GM18508 (cell line): ENCODE data around the gene NCKAP5.
A peak's percentile ranks its signal among the peaks of the same experiment; 100 is the strongest.

Experiments used
- ATAC-seq: cut with Tn5 transposase; IDR thresholded peaks from one replicate; pipeline ENCODE4 v1.9.1; 2021; ENCODE audit warnings: moderate number of reproducible peaks; ENCODE audit not compliant: insufficient read depth, unreplicated experiment

The NCKAP5 gene

DNA sequence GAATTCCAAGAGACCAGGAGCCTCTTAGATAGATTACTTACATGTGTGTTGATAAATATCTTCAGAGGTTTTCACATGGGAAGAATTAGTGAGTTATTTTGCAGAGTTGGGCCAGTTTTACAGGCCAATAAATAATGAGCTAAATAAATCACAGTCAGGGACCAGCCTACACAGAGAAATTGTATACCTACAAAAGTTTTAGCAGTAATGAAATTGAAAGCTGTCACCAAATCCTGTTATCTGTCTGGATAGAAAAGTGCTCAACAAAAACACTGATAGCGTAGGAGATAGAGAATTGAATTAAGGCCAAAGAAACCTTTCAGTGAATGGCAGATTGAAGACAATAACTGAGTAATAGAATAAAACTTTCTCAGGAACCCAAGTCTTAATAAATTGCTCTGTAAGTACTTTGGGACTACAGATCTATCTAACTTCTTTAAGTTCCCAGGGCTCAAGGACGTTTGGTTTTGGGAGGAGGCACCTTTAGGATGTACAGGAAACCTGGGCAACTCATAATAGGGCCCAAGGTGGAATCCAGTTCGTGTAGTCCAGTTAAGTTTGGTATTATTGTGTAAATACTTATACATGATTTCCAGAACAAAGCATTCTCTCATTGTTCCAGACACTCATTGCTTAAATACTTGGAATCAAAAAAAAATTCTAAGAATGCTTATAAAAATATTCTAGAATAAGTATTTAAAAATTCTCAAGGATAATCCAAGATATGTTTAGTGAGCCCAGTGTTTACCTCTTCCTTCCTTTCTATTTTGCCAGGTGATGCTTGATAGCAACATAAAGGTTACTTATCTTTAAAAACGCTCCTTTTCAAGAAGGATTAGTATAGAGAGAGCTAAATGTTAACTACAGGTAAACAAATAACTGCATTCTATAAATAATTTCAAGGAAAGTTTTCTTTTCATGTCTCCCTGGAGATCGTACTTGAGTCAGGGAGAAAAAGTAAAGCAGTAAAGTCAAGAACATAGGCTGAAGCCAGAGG, 134.5 kb downstream of the NCKAP5 start:
- no peak for ATAC-seq

DNA sequence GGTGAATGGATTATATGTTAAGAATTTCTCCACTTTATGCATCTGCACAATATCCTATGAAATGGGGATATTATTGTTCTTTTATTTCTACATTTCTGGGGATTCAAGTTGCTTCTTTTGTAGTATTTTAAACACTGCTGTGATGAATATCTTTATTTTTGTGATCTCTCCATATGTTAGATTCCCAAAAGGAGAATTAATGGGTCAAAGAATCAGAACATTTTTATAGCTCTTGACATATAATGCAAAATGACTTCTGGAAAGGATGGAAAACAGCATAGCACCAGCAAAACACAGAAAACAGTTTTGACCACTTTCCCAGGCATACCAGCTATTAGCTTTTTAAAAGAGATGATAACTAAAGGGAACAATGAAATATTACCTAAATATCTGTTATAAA, 135.5 kb downstream of the NCKAP5 start:
- no peak for ATAC-seq

DNA sequence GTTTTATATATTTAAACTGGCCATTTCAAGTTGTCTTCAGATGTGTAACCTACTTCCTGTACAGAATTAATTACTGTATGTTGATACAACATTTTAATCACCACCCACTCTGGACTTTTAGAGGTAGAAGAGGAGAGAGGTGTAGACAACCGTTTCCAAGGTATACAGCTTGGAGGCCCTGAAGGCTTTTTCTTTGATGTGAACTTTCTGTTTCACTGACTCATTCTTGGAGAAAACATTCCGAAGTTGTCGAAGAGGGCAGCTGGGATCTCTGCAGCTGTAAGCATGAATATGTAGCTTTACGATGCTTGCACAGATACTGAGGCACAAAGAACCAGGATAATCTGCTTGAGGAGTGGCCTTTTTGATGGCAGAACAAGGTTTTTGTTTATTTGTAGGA, 137.0 kb downstream of the NCKAP5 start:
- no peak for ATAC-seq

DNA sequence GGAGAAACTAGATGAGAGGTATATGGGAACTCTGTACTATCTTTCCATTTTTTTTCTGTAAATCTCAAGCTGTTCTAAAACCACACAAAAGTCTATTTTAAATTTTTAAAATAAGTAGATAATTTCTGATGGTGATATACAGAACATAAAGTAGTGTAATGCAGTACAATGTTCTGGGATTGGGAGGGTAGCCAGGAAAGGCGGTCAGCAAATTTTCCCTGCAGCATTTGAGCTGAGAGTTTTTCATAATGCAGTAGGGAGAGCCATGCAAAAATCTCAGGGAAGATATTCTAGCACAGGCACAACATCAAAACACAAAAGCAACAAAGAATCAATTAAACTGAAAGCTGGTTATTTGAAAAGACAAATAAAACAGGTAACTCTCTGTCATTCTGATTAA, 141.5 kb downstream of the NCKAP5 start:
- no peak for ATAC-seq

DNA sequence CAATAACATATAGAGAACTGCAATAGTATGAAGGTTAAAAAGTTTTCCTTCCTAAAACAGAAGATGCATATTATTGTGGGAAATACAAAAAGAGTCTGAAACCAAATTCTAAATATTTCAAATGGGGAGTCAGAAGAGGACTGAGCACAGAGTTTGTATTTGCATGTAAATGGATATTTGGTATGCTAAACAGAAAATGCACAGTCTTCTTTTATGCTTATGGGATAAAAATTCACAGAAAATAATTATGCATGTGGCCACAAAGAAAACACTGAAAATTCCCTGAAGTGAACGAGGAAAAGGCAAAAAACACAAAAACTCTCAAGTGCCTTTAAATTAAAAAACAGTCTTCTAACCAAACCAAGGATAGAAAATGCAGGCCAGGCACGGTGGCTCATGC, 142.7 kb downstream of the NCKAP5 start:
- no peak for ATAC-seq

DNA sequence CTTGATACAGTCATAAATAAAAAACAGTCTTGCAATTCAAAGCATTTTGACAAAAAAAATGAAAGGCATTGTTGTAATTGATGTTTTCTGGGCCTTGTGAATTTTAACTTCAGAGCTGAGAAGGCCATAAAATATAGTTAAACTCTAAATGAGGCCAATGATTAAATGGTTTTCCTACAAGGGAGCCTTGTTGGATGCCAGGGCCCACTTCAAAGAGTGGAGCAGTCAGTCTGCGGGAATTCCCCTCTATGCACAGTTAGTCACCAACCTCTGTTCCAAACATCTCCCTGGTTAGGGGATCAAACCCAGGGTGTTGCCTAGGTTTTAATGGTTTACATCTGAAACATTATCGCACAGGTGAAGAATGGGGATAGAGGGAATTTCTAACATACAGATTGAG, 143.4 kb downstream of the NCKAP5 start:
- ATAC-seq: no peak

DNA sequence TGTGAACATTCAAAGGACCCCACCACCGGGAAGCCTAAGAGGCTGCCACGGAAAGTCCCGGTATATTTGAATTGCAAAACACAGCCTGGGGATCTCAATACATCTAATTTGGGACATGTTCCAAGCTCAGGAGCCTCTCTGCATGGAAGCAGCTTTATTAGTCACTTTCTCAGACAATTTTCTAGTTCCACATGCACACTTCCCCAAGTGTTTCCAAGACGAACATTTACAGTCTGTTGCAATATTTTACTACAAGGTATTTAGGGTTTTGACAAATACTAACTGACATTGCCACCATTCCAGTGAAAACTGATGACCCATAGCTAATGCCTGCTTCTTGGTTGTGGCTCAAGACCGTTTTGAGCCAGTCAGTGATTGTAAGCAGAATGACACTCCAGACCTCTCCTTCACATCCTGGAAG, 145.3 kb downstream of the NCKAP5 start:
- ATAC-seq: no peak

DNA sequence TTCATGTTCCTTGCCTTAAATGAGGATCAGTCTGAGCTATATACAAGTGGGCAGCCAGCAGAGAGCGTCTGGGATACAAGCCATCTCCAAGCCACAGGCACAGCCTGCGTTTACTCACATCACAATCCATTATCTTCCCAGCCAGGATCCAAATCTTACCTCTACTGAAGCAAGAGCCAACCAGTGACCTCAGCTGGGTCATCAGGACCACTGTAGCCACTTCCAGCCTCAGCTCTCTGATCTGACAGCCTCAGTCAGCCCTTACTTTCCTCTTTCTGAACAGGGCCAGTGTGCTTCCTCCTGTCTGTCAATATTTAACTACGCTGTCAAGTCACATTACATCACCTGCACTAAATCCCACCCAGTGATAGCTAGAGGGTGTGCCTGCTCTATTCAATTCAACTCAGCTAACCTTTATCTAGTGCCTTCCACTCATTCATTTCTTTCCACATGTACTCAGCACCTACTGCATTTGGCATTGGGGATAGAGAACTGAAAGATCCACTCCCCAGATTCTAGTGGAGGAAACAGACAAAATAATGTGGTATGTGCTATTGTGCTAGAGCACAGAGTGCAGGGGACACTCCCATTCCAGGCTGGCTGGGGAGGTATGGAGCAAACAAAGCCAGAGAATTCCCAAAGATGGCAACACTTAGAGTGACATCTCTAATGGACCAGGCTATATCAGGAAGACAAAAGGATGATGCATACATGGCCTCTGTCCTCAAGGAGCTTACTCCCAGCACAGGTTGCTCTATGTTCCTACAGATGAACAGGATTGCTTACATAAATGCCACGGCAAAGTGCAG, 146.5 kb downstream of the NCKAP5 start:
- ATAC-seq: peak; percentile 95

DNA sequence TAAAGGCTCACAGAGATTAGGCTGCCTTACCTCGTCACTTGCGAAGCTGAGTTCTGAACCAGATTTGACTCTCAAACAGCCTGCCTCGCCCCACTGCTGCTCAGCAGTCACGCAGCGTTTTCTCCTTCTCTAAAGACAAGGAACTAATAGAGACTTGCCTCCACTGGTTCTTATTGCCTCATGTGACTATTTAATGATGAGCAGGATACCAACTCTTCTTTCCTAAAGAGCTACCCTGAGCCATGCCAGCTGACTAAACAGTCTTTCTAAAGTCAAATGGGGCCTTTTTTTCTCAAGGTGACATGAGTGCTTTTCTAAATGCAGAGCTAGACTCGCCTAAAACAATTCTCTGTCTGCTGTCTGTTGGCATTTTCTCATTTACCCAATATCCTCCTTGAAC, 147.5 kb downstream of the NCKAP5 start:
- no peak for ATAC-seq

DNA sequence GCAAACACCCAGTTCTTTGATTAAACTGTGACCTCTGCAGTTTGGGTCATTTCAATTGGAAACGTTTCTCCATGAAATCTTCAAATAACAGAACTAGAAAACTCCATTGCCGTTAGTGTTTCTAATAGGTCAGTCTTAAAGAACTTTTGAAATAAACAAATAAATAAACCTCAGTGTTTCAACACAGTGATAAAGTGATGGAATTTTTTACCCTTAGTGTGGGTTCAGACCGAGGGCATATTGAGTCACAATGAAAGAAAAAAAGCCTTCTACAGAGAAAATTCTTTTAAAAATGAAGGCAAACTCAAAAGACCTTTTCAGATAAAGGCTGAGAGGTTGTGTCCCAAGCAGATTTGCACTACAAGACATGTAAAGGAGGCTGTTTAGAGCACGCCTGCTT, 149.6 kb downstream of the NCKAP5 start:
- no peak for ATAC-seq

DNA sequence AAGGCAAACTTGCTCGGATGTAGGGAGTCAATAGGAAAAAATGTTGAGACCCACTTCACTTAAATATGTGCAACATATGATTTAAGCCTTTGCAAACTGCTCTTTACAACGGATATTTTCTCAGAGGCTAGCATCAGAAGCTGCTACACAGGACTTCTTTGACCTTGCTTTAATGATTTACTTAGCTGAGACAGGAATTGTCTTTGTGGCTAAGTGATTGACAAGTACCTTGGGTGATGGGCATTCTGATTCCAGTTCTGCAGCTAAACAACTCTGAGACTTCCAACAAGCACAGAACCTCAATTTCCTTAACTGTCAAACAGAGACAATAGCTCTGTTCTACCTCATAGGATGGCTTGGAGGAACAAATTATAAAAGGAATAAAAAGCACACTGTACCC, 150.2 kb downstream of the NCKAP5 start:
- peak; percentile 44 for ATAC-seq

DNA sequence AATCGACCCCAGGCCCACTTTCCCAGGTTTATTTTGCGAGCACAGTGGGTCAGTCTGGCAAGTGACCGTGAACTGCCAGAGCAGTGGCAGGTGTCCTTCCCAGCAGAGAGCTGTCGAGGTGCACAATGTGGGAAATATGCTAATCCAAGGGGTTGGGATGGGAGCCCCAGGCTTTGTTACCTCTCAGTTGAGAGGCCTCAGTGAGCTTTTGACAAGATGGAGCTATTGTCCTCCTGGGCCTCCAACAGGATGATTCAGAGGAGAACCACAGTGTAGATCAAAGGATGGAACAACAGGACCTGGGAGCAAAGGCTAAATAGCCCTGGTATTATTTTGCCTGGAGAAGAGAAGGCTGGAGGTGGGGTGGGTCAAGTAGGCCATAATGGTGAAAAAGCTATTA, 150.8 kb downstream of the NCKAP5 start:
- no peak for ATAC-seq

DNA sequence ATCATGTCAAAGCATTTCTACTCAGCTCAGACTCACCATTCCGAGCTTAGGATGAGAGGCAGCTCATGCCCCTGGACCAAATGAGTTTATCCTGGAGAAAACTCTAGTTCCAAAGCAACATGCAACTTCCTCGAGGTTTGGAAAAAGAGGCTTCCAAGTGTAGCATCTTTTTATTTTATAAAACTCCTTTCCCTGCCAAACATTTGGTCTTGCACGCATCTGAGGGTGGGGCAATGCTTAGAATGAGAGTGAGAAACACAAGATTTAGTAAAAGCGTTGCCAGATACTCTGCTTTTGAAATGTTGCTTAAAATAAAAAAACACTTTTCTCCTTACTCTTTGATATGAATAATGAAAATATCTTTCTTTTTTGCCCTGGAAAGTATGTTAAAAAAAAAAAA, 151.5 kb downstream of the NCKAP5 start:
- ATAC-seq: no peak

DNA sequence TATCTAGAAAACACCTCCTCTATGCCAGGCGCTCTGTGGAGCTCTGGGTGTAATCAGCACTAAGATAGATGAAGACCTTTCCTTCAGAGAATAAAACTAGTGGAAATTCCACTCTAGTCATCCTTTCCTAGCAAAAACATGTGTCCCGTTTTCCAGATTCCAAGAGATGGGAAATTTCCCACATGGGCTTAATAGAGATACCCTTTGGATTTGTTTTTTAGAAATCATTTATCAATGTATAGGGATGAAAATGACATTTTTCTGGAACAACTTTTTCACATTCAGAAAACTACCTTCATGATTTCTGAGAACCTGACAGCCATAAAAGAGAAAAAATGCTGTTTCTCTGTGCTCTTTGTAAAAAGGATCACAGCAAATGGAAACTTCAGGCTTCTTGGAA, 152.1 kb downstream of the NCKAP5 start:
- ATAC-seq: no peak

DNA sequence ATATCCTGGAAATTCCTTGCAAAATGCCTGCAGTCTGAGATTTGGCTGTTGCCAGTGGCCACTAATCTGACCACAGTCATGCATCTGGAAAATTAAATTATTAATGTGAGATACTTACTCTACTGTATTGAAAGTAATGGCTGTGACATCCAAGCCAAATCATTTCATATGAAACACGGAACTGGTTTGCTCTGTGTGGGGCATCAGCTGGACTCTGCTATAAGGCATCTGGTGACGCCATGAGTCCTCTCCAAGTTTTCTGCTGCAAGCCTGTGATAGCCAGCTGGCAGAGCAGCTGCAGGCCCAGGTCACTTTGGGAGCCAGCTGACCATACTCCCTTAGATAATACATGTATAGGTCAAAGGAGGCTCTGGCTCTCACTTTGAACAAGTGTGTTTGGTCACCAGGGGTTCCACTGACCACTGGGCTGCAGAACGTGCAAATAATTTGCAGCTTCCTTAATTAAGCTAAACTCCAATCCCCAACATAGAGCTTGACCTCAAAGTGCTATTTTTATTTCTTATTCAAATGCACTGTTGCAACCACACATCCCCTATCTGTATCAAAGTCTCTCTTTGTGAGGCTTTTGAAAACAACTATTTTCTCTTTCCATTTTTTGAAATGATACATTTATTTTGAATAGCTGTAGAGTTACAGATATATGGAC, 152.9 kb downstream of the NCKAP5 start:
- ATAC-seq: no peak

DNA sequence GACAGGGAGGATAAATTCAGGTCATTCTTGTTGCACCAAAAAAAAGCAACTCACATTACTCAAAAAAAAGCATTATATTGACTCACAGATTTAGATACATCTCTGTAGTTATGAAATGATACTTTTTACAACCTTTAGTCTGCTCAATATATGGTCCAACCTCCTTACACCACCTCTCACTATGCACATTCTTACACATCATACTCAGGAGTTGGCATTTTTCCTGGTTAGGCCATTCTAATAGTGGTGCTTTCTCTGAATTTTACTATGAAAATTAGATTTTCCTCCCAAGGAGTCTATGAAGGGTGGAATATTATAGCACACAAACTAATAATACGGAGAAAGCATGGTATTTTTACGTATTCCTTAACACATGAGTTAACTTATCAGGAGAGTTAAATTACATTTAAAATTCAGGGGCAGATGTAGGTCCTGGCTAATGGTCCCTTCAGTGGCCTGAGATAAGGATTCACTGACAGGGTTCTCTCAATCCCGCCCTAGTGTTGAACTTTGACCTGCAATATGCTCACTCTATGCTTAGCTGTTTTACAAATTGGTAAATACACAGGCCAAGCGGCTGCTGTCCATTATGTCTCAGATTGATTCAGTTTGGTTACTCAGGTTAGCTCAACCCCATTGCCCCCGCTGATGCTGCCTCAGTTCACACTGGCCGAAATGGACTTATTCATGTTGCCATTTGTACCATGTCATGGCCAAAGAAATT, 153.6 kb downstream of the NCKAP5 start:
- no peak for ATAC-seq

DNA sequence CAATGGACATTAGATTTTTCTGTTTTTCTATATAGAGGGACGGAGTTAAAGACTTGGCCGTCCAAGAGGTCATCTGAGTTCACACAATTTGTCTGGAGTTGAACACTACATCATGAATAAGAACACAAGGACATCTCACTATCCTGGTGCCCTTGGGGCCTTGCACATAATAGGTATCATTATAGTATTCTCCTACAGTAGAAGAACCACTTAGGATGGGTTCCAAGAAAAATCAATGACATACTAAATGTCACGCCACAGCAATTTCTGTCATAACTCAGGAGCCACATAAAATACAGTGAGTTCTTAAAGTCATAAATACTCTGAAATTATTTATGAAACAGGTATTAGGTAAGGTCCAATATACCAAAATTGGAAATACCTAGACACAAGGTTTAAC, 154.4 kb downstream of the NCKAP5 start:
- ATAC-seq: no peak

DNA sequence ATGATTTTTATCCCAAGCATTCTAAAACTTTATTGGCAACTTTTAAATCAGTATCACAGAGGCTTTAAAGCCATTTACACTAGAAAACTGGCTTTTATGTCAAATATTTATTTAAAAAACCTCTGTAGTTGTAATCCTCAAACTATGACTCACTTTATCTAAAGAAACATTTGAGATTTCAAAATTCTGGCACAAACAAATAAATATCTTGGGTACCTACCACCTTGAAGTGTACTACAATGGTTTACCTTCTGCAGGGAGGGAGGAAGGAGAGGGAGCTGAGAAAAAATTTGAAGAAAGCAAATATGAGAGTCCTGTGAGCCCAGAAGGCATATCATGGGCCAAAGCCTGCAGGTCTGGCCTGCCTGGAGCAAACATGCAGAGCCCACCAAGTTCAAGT, 155.6 kb downstream of the NCKAP5 start:
- ATAC-seq: no peak

DNA sequence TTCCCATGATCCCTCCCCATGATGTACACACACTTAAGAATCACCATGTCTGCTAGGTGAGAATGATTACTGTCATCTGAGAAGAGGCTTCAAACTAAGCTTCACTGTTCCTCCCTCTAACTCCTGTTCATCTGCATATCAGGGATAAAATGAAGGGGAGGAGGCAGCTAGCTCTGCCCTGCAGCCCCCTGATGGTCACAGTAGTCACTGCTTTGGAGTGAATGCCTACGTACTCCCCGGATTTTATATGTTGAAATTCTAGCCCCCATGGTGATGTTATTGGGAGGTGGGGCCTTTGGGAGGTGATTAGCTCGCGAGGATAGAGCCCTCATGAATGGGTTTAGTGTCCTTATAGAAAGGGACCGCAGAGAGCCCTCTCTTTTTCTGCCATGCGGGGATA, 156.4 kb downstream of the NCKAP5 start:
- ATAC-seq: no peak

DNA sequence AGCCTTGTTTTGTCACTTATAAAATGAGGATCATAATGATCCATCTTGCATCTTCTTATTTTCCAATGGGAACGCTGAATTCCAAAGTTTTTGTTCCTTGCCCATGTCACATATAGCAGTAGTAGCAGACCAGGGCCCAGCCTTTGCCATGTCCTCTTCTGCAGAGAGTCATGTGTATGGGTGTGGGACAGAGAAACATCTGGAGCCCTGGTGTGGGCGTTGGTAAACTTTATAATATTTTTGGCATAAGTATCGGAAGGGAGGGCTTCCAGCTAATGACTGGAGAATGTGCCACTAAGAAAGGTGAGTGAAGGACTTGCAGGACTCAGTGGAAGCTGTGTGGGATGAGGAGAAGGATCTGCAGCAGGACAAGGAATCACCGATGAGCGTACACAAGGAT, 157.2 kb downstream of the NCKAP5 start:
- no peak for ATAC-seq
